HEK293T (cell line): ENCODE data around the gene GRAMD1B.

ENCODE experiments used
- ELF4 ChIP-seq: fragments of 450-650 bp; IDR thresholded peaks from 2 replicates; pipeline ENCODE4 v1.6.1; 2017; ENCODE audit warnings: antibody characterized with exemption
- L3MBTL2 ChIP-seq: fragments of 450-650 bp; conservative IDR thresholded peaks from 2 replicates; pipeline ENCODE4 v1.6.1; 2016; ENCODE audit warnings: mild to moderate bottlenecking
- SP1 ChIP-seq: fragments of 450-650 bp; IDR thresholded peaks from 2 replicates; pipeline ENCODE4 v1.6.1; 2017
- SUZ12 ChIP-seq: fragments of 450-650 bp; IDR thresholded peaks from 2 replicates; pipeline ENCODE4 v1.6.1; 2016; ENCODE audit warnings: mild to moderate bottlenecking
- TARDBP ChIP-seq: fragments of 450-650 bp; IDR thresholded peaks from 2 replicates; pipeline ENCODE4 v1.6.1; 2016

DNA sequence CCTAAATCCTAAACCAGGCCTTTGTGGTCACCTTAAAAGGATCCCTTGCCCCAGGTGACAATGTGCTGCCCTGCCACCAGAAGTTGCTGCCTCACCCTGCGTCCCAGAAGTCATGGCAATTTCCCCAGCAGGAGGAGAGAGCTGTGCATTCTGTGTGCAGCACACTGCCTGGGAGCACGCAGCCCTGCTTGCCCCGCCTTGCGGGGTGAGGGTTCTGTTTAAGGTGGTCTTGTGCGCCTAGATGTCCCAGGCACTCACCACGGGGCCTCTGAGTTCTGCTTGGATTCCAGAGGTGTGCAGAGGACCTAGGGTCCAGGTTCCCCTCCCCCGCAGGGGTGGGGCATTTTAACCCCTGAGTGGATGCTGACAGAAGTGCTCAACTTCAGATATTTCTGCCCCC lies 95.0 kb downstream of the GRAMD1B start:
- TF ChIP-seq L3MBTL2 (no peak), SUZ12 (no peak), ELF4 (no peak), SP1 (no peak), TARDBP (no peak)
